Measurements from ENCODE around the gene FBF1. TPM values are rescaled to one million over a fixed set of nuclear protein-coding genes. Genes with fewer than 3 reads are reported as not detected.

Gene FBF1
- 10 to 100 TPM; 16.2 to 18.0 TPM for total RNA-seq

- CTCF ChIA-PET = interaction anchor here (0.5 to 1.7 kb wide), 9 partner anchors 12 to 736 kb away, joined by 3 to 5 read pairs (median 3); partner anchors contain the start of gene CDK3
- intact Hi-C loops (cut with DNase I, micrococcal nuclease) = loop anchor here (1.0 to 2.0 kb wide), 8 partner anchors 36 to 616 kb away; partner anchors contain the start of genes ACOX1 (in 2 of the 2), TEN1 (in 2 of the 2), TRIM65 (in 1 of the 2) and UNK (in 1 of the 2)
- DNase-seq = peak; percentile 94
- Mint-ChIP-seq H3K27me3 (no peaks in the 10 kb centered on the region), H3K4me3 (peak within 1 kb of the TSS; percentile 92), H3K36me3 (ENCODE audit: low read depth) (no peaks in the 10 kb centered on the region), H3K4me1 (peaks cover 13% of the 10 kb centered on the region), H3K27ac (peak within 1 kb of the TSS; percentile 82), H3K9me3 (ENCODE audit: low read depth) (no peaks in the 10 kb centered on the region)
- ATAC-seq = peak; percentile 100
- POLR2A ChIA-PET = interaction anchor here (0.6 to 1.0 kb wide), 2 partner anchors 79 to 166 kb away, joined by 4 to 5 read pairs; no protein-coding TSS in a partner anchor
Measured at GRCh38 chr17:75940727-75941441, at the start of gene FBF1. Gene FBF1 (minus strand): TSS chr17:75941042. CDS start chr17:75938149, 2,893 bp downstream.

- intact Hi-C loops (cut with DNase I, micrococcal nuclease) = no loop called here
- no peak overlapping the region for H3K4me3 Mint-ChIP-seq
- CTCF ChIA-PET = no interaction called here
- no peaks in the 10 kb centered on the region for H3K36me3 Mint-ChIP-seq (ENCODE audit: low read depth)
- POLR2A ChIA-PET = no interaction called here
- H3K4me1 Mint-ChIP-seq = peaks cover 3% of the 10 kb centered on the region
- no peak for DNase-seq
- ATAC-seq = no peak
- H3K27me3 Mint-ChIP-seq = no peaks in the 10 kb centered on the region
- no peaks in the 10 kb centered on the region for H3K9me3 Mint-ChIP-seq (ENCODE audit: low read depth)
- no peak overlapping the region for H3K27ac Mint-ChIP-seq
Measured at GRCh38 chr17:75987041-75987440, 46.2 kb upstream of the FBF1 start.

GRCh38 chr17:75985986-75986385 lies 45.1 kb upstream of the FBF1 start:
- DNase-seq (no peak), ATAC-seq (no peak)
- H3K36me3 Mint-ChIP-seq (ENCODE audit: low read depth) = no peaks in the 10 kb centered on the region
- POLR2A ChIA-PET = no interaction called here
- no peak overlapping the region for H3K4me3 Mint-ChIP-seq
- no peak overlapping the region for H3K27ac Mint-ChIP-seq
- CTCF ChIA-PET = no interaction called here
- no peaks in the 10 kb centered on the region for H3K27me3 Mint-ChIP-seq
- H3K4me1 Mint-ChIP-seq = peaks cover 3% of the 10 kb centered on the region
- no peaks in the 10 kb centered on the region for H3K9me3 Mint-ChIP-seq (ENCODE audit: low read depth)
- intact Hi-C loops (cut with DNase I, micrococcal nuclease) = no loop called here

- peak overlapping the region; percentile 59 for H3K27ac Mint-ChIP-seq
- no peaks in the 10 kb centered on the region for H3K27me3 Mint-ChIP-seq
- no peak for ATAC-seq
- no peak overlapping the region for H3K4me3 Mint-ChIP-seq
- peaks cover 10% of the 10 kb centered on the region for H3K4me1 Mint-ChIP-seq
- DNase-seq = no peak
- intact Hi-C loops (cut with DNase I, micrococcal nuclease) = no loop called here
- no peaks in the 10 kb centered on the region for H3K9me3 Mint-ChIP-seq (ENCODE audit: low read depth)
- H3K36me3 Mint-ChIP-seq (ENCODE audit: low read depth) = no peaks in the 10 kb centered on the region
- POLR2A ChIA-PET = no interaction called here
- CTCF ChIA-PET = interaction anchor here (1.1 kb wide), 1 partner anchor 31 kb away, joined by 3 read pairs; no protein-coding TSS in a partner anchor
Measured at GRCh38 chr17:75983501-75984181, 42.8 kb upstream of the FBF1 start.

- DNase-seq = no peak
- H3K4me3 Mint-ChIP-seq = peak overlapping the region; percentile 89
- intact Hi-C loops (cut with DNase I, micrococcal nuclease) = no loop called here
- no peaks in the 10 kb centered on the region for H3K9me3 Mint-ChIP-seq (ENCODE audit: low read depth)
- H3K36me3 Mint-ChIP-seq (ENCODE audit: low read depth) = peaks cover 7% of the 10 kb centered on the region
- CTCF ChIA-PET = interaction anchor here (0.6 to 1.3 kb wide), 6 partner anchors 18 to 330 kb away, joined by 3 to 6 read pairs (median 4); no protein-coding TSS in a partner anchor
- H3K27me3 Mint-ChIP-seq = no peaks in the 10 kb centered on the region
- no peak for ATAC-seq
- peak overlapping the region; percentile 94 for H3K27ac Mint-ChIP-seq
- POLR2A ChIA-PET = interaction anchor here (0.6 to 0.7 kb wide), 3 partner anchors 16 to 135 kb away, joined by 4 to 7 read pairs (median 6); no protein-coding TSS in a partner anchor
- peaks cover 26% of the 10 kb centered on the region for H3K4me1 Mint-ChIP-seq
Measured at GRCh38 chr17:75981019-75981615, 40.3 kb upstream of the FBF1 start.

GRCh38 chr17:75980188-75981018 lies 39.6 kb upstream of the FBF1 start:
- H3K36me3 Mint-ChIP-seq (ENCODE audit: low read depth) = peaks cover 7% of the 10 kb centered on the region
- intact Hi-C loops (cut with DNase I, micrococcal nuclease) = no loop called here
- peak overlapping the region; percentile 94 for H3K27ac Mint-ChIP-seq
- ChIA-PET POLR2A (interaction anchor here (0.6 to 1.0 kb wide), 6 partner anchors 9 to 197 kb away, joined by 3 to 7 read pairs (median 4); no protein-coding TSS in a partner anchor), CTCF (interaction anchor here (0.7 to 1.3 kb wide), 6 partner anchors 19 to 331 kb away, joined by 3 to 6 read pairs (median 4); no protein-coding TSS in a partner anchor)
- peak overlapping the region; percentile 89 for H3K4me3 Mint-ChIP-seq
- H3K4me1 Mint-ChIP-seq = peaks cover 30% of the 10 kb centered on the region
- DNase-seq (no peak), ATAC-seq (no peak)
- H3K27me3 Mint-ChIP-seq = no peaks in the 10 kb centered on the region
- H3K9me3 Mint-ChIP-seq (ENCODE audit: low read depth) = no peaks in the 10 kb centered on the region

GRCh38 chr17:75979705-75980187 lies 38.9 kb upstream of the FBF1 start:
- intact Hi-C loops (cut with DNase I, micrococcal nuclease) = loop anchor here (1.0 to 5.0 kb wide), 17 partner anchors 26 to 758 kb away; partner anchors contain the start of genes FBF1 (in 2 of the 2), EXOC7 (in 1 of the 2), MFSD11 (in 1 of the 2) and RECQL5 (in 1 of the 2)
- ATAC-seq (peak; percentile 35), DNase-seq (no peak)
- Mint-ChIP-seq H3K9me3 (ENCODE audit: low read depth) (no peaks in the 10 kb centered on the region), H3K4me3 (peak overlapping the region; percentile 89), H3K4me1 (peaks cover 30% of the 10 kb centered on the region), H3K27me3 (no peaks in the 10 kb centered on the region), H3K36me3 (ENCODE audit: low read depth) (peaks cover 9% of the 10 kb centered on the region), H3K27ac (peak overlapping the region; percentile 94)
- ChIA-PET POLR2A (interaction anchor here (0.6 to 1.0 kb wide), 3 partner anchors 8 to 197 kb away, joined by 3 to 4 read pairs (median 3); no protein-coding TSS in a partner anchor), CTCF (interaction anchor here (0.7 to 1.3 kb wide), 3 partner anchors 19 to 136 kb away, joined by 3 to 4 read pairs (median 4); no protein-coding TSS in a partner anchor)

GRCh38 chr17:75978938-75979704 lies 38.3 kb upstream of the FBF1 start, which contains the start of the genes ACOX1 and TEN1:
Gene ACOX1 (minus strand): TSS chr17:75979166. CDS start chr17:75979073, 93 bp downstream.
Gene TEN1 (plus strand): TSS chr17:75979240. CDS start chr17:75986193, 6,953 bp downstream.
- H3K27ac Mint-ChIP-seq = peak within 1 kb of the TSS; percentile 94
- ATAC-seq = peak; percentile 96
- ChIA-PET CTCF (interaction anchor here (0.7 to 1.0 kb wide), 2 partner anchors 18 to 21 kb away, joined by 3 to 4 read pairs; partner anchors contain the start of gene CDK3), POLR2A (interaction anchor here (0.6 to 1.1 kb wide), 2 partner anchors 101 to 187 kb away, joined by 3 read pairs; partner anchors contain the start of gene TRIM47)
- intact Hi-C loops (cut with DNase I, micrococcal nuclease) = loop anchor here (1.0 to 5.0 kb wide), 17 partner anchors 26 to 758 kb away; partner anchors contain the start of genes FBF1 (in 2 of the 2), EXOC7 (in 1 of the 2), MFSD11 (in 1 of the 2) and RECQL5 (in 1 of the 2)
- peaks cover 9% of the 10 kb centered on the region for H3K36me3 Mint-ChIP-seq (ENCODE audit: low read depth)
- peak within 1 kb of the TSS; percentile 89 for H3K4me3 Mint-ChIP-seq
- peak; percentile 98 for DNase-seq
- H3K27me3 Mint-ChIP-seq = no peaks in the 10 kb centered on the region
- H3K9me3 Mint-ChIP-seq (ENCODE audit: low read depth) = no peaks in the 10 kb centered on the region
- peaks cover 30% of the 10 kb centered on the region for H3K4me1 Mint-ChIP-seq

- H3K27ac Mint-ChIP-seq = peak overlapping the region; percentile 10
- DNase-seq (no peak), ATAC-seq (no peak)
- H3K4me3 Mint-ChIP-seq = peak overlapping the region; percentile 21
- peaks cover 12% of the 10 kb centered on the region for H3K36me3 Mint-ChIP-seq (ENCODE audit: low read depth)
- no peaks in the 10 kb centered on the region for H3K9me3 Mint-ChIP-seq (ENCODE audit: low read depth)
- no peaks in the 10 kb centered on the region for H3K27me3 Mint-ChIP-seq
- ChIA-PET CTCF (interaction anchor here (0.6 kb wide), 1 partner anchor 222 kb away, joined by 4 read pairs; no protein-coding TSS in a partner anchor), POLR2A (interaction anchor here (0.5 kb wide), 1 partner anchor 89 kb away, joined by 3 read pairs; no protein-coding TSS in a partner anchor)
- intact Hi-C loops (cut with DNase I, micrococcal nuclease) = loop anchor here in 1 of 2 experiments (5.0 kb wide), 1 partner anchor 761 kb away; the partner anchor contains the start of genes MFSD11 and SRSF2
- peaks cover 29% of the 10 kb centered on the region for H3K4me1 Mint-ChIP-seq
Measured at GRCh38 chr17:75976175-75976848, 35.5 kb upstream of the FBF1 start.
